ENCODE measurements around the gene ATOX1. TPM values are rescaled to one million over a fixed set of nuclear protein-coding genes. Genes with fewer than 3 reads are reported as not detected.

Gene ATOX1
- total and polyA plus RNA-seq, 9 of the 15 experiments (the other 6 are each of a cell fraction or from before 2014, with no cell fraction given) = 59.2 to 318 (median 86.2) TPM

DNA sequence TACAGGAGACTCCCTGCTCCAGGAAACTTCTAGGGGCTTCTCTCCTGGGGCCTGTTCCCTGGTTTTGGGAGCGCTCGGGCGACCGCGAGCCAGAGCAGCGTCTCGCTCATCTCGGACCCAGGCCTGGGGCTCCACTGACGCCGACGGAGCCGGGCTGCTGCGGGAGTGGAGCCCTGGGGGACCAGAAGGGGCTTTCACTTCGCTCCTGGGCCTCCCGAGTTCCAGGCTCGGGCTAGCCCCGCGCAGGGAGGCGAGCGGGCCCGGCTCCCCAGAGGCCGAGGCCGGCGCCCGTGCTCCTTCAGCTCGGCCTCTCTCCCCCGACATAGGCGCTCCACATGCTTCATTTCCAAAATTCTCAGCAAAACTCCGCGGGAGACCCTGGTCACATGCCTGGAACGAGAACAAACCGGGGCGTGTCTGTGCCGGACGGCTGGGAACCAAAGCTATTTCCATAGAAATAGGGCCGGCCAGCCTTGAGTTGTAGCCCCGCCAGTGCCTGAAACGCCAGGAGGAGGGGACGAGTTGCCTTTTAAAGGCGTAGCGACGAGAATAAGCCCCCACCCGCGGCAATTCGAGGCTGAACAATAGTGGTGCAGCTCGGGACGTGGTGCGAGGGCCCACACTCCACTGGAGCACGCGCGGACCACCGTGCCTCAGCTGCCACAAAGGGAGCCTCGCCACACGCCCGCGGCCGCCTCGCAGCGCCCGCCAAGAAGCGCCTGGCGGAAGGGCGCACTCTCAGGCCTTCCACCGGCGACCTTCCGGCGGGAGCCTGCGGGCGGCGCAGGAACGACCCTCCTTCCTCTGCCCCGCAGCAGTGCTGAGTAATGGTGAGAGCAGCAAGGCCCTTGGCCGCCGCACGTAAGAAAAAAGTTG lies 12.2 kb upstream of the ATOX1 start (continued):
- TF ChIP-seq BCL6 (CRISPR knock-in tag; IDR thresholded peaks at IDR 0.05) (no peak), XRCC4 (IDR thresholded peaks at IDR 0.05; ENCODE audit: extremely low read depth, insufficient read depth, insufficient read length) (no peak), MTF1 (CRISPR knock-in tag; IDR thresholded peaks at IDR 0.05; ENCODE audit: borderline replicate concordance) (no peak), MAFG (tag; conservative IDR thresholded peaks at IDR 0.05) (peak; percentile 73), KLF16 (IDR thresholded peaks at IDR 0.05) (no peak), HNRNPLL (IDR thresholded peaks at IDR 0.05; ENCODE audit: low read depth, low read length, poor library complexity, severe bottlenecking) (no peak), RBFOX2 (IDR thresholded peaks at IDR 0.05; ENCODE audit: low read depth, low read length) (peak; percentile 95), SMARCE1 (IDR thresholded peaks at IDR 0.05) (no peak), TAL1 (IDR thresholded peaks at IDR 0.05) (no peak), MEF2D (tag; conservative IDR thresholded peaks at IDR 0.05; ENCODE audit: low read depth) (no peak)
- TF ChIP-seq, protein P1, sequence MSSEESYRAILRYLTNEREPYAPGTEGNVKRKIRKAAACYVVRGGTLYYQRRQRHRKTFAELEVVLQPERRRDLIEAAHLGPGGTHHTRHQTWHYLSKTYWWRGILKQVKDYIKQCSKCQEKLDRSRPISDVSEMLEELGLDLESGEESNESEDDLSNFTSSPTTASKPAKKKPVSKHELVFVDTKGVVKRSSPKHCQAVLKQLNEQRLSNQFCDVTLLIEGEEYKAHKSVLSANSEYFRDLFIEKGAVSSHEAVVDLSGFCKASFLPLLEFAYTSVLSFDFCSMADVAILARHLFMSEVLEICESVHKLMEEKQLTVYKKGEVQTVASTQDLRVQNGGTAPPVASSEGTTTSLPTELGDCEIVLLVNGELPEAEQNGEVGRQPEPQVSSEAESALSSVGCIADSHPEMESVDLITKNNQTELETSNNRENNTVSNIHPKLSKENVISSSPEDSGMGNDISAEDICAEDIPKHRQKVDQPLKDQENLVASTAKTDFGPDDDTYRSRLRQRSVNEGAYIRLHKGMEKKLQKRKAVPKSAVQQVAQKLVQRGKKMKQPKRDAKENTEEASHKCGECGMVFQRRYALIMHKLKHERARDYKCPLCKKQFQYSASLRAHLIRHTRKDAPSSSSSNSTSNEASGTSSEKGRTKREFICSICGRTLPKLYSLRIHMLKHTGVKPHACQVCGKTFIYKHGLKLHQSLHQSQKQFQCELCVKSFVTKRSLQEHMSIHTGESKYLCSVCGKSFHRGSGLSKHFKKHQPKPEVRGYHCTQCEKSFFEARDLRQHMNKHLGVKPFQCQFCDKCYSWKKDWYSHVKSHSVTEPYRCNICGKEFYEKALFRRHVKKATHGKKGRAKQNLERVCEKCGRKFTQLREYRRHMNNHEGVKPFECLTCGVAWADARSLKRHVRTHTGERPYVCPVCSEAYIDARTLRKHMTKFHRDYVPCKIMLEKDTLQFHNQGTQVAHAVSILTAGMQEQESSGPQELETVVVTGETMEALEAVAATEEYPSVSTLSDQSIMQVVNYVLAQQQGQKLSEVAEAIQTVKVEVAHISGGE (CRISPR knock-in tag; IDR thresholded peaks at IDR 0.05) = peak in 2 of 3 experiments; percentile 77 to 93; a peak in 3 of 6 replicates
- TF ChIP-seq, protein P2, sequence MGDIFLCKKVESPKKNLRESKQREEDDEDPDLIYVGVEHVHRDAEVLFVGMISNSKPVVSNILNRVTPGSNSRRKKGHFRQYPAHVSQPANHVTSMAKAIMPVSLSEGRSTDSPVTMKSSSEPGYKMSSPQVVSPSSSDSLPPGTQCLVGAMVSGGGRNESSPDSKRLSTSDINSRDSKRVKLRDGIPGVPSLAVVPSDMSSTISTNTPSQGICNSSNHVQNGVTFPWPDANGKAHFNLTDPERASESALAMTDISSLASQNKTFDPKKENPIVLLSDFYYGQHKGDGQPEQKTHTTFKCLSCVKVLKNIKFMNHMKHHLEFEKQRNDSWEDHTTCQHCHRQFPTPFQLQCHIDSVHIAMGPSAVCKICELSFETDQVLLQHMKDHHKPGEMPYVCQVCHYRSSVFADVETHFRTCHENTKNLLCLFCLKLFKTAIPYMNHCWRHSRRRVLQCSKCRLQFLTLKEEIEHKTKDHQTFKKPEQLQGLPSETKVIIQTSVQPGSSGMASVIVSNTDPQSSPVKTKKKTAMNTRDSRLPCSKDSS (IDR thresholded peaks at IDR 0.05; ENCODE audit: low read depth, partially characterized antibody) = no peak
- TF ChIP-seq, protein P3, sequence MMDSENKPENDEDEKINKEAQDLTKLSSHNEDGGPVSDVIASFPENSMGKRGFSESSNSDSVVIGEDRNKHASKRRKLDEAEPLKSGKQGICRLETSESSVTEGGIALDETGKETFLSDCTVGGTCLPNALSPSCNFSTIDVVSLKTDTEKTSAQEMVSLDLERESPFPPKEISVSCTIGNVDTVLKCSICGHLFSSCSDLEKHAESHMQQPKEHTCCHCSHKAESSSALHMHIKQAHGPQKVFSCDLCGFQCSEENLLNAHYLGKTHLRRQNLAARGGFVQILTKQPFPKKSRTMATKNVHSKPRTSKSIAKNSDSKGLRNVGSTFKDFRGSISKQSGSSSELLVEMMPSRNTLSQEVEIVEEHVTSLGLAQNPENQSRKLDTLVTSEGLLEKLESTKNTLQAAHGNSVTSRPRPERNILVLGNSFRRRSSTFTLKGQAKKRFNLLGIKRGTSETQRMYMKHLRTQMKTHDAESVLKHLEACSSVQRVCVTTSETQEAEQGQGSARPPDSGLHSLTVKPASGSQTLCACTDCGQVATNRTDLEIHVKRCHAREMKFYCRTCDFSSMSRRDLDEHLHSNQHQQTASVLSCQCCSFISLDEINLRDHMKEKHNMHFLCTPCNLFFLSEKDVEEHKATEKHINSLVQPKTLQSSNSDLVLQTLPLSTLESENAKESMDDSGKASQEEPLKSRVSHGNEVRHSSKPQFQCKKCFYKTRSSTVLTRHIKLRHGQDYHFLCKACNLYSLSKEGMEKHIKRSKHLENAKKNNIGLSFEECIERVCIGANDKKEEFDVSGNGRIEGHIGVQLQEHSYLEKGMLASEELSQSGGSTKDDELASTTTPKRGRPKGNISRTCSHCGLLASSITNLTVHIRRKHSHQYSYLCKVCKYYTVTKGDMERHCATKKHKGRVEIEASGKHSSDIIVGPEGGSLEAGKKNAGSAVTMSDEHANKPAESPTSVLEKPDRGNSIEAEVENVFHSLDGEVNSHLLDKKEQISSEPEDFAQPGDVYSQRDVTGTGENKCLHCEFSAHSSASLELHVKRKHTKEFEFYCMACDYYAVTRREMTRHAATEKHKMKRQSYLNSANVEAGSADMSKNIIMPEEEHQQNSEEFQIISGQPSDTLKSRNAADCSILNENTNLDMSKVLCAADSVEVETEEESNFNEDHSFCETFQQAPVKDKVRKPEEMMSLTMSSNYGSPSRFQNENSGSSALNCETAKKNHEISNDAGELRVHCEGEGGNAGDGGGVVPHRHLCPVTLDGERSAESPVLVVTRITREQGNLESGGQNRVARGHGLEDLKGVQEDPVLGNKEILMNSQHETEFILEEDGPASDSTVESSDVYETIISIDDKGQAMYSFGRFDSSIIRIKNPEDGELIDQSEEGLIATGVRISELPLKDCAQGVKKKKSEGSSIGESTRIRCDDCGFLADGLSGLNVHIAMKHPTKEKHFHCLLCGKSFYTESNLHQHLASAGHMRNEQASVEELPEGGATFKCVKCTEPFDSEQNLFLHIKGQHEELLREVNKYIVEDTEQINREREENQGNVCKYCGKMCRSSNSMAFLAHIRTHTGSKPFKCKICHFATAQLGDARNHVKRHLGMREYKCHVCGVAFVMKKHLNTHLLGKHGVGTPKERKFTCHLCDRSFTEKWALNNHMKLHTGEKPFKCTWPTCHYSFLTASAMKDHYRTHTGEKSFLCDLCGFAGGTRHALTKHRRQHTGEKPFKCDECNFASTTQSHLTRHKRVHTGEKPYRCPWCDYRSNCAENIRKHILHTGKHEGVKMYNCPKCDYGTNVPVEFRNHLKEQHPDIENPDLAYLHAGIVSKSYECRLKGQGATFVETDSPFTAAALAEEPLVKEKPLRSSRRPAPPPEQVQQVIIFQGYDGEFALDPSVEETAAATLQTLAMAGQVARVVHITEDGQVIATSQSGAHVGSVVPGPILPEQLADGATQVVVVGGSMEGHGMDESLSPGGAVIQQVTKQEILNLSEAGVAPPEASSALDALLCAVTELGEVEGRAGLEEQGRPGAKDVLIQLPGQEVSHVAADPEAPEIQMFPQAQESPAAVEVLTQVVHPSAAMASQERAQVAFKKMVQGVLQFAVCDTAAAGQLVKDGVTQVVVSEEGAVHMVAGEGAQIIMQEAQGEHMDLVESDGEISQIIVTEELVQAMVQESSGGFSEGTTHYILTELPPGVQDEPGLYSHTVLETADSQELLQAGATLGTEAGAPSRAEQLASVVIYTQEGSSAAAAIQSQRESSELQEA (IDR thresholded peaks at IDR 0.05; ENCODE audit: low read depth) = no peak
